NK-92 treated with Interleukin-12 subunit alpha and Interleukin-12 subunit beta, amount 100 ng/mL, for 24 hours (cell line): ENCODE results near the gene ABCD3.
"Not testable (repeated sequence)": the region's sequence is repeated elsewhere in the genome, so short reads cannot be mapped to it uniquely, and the experiment has no call there.

Source experiments
- DNase-seq: peaks from one replicate; lab custom pipeline; 2025; lab: John Stamatoyannopoulos, UW

The ABCD3 gene

DNA sequence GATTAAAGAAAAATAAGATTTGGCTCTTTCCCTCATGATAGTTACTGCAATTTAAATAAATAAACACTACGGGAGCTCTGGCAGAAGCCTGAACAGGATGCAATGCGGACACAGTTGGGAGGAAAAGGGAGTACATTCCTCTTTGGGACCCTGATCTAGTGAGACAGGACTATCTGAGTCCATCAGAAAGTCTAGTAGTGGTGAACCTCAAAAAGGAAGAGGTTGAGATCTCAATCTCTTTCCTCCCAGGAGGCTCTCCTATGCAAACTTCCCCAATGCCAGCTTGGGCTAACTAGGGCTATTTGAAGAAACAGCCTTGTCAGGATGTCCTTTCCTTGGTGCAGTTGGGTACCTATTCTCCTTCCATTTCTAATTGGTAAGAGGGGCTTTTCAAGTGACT, 4.9 kb upstream of the ABCD3 start:
- DNase-seq, result no peak

- DNase-seq, result no peak
These were observed 1.1 kb upstream of the ABCD3 start for GRCh38 chr1:94416901-94417727.

GRCh38 chr1:94417728-94417977, 536 bp upstream of the ABCD3 start:
- DNase-seq, result no peak

- no peak for DNase-seq
These were observed 771 bp downstream of the ABCD3 start for GRCh38 chr1:94418664-94419655.

- no peak for DNase-seq
These were observed 4.1 kb downstream of the ABCD3 start for GRCh38 chr1:94422115-94422820.

DNA sequence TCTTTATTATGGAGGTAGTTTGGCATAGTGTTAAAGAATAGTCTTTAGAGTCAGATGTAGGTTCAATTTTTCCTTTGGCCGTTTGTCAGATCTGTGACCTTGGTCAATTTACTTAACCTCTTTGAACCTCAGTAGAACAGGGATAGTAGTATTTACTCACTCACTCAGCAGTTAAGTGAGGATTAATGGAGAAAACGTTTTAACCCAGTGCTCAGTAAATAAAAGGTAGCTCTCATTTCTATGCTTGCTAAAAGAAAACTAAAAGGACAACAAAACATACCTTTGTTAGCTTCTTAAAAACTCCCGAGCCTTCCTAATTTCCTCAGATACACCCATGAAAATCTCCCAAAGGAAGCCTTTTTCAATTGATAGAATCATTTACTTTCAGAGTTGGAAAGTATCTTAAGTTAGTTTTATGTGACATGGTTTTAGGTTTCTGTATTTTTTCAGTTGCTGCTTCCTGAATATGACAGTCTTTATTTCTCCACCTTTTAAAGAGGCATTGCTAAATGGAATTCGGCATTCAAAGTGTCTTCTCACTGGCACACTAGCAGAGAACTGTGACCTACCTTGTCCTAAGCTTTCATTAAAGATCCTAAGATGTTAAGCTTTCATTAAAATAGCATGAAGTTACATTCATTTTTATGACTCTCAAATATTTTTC, 7.8 kb downstream of the ABCD3 start:
- DNase-seq, result no peak

- DNase-seq, result not testable (repeated sequence)
These were observed 8.3 kb downstream of the ABCD3 start for GRCh38 chr1:94426485-94426870.

DNA sequence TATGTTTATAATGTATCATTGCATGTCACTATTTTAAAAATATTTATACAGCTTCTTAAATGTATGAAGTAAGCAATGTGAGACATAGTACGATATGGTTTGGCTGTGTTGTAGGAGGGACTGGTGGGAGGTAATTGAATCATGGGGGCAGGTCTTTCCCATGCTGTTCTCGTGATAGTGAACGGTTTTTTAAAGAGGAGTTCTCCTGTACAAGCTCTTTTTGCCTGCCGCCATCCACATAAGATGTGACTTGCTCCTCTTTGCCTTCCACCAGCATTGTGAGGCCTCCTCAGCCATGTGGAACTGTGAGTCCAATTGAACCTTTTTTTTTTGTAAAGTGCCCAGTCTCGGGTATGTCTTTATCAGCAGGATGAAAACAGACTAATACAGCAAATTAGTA, 10.3 kb downstream of the ABCD3 start:
- no peak for DNase-seq

- DNase-seq, result not testable (repeated sequence)
These were observed 10.8 kb downstream of the ABCD3 start for GRCh38 chr1:94428927-94429528.

DNA sequence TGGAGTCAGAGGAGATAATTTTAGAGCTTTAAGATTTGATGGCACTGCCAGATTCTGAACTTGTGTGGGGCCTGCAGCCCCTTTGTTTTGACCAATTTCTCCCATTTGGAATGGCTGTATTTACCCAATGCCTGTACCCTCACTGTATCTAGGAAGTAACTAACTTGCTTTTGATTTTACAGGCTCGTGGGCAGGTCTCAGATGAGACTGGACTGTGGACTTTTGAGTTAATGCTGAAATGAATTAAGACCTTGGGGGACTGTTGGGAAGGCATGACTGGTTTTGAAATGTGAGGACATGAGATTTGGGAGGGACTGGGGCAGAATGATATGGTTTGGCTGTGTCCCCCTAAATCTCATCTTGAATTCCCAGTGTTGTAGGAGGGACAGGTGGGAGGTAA, 11.9 kb downstream of the ABCD3 start:
- DNase-seq, result not testable (repeated sequence)

- no peak for DNase-seq
These were observed 15.7 kb downstream of the ABCD3 start for GRCh38 chr1:94433866-94434265.

DNA sequence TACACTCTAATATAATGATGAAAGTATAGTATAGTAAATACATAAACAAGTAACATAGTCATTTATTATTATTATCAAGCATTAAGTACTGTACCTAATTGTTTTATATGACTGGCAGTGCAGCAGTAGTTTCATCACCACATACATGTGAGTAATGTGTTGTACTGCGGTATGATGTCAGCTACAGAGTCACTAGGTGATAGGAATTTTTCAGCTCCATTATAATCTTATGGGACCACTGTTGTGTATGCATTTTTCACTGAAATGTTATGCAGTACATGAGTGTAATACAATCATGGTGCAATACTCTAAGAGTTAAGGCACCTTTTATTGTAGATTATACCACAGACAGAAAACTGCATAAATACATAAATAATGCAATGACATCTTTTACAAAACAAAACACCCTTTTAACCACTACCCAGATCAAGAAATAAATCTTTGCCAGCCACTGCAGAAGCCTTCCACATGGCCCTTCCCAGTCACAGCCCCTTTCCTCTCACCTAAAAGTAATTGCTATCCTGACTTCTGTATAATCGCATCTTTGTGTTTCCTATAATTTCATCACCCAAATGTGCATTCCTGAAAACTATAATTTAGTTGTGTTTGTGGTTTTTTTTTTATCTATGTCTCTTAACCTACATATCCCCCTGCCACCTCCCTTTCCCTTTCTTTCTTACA, 16.3 kb downstream of the ABCD3 start:
- no peak for DNase-seq

- DNase-seq, result no peak
These were observed 20.6 kb downstream of the ABCD3 start for GRCh38 chr1:94438692-94439276.

- DNase-seq, result no peak
These were observed 21.9 kb downstream of the ABCD3 start for GRCh38 chr1:94440088-94440487.

GRCh38 chr1:94443067-94443466, 24.9 kb downstream of the ABCD3 start:
- DNase-seq, result not testable (repeated sequence)

DNA sequence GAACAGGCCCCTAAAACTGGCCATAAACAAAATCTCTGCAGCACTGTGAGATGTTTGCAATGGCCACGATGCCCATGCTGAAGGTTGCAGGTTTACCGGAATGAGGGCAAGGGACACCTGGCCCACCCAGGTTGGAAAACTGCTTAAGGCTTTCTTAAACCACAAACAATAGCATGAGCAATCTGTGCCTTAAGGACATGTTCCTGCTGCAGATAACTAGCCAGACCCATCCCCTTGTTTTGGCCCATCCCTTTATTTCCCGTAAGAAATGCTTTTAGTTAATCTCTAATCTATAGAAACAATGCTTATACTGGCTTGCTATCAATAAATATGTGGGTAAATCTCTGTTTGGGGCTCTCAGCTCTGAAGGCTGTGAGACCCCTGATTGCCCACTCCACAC, 26.6 kb downstream of the ABCD3 start:
- not testable (repeated sequence) for DNase-seq

GRCh38 chr1:94445733-94446132, 27.5 kb downstream of the ABCD3 start:
- DNase-seq, result not testable (repeated sequence)

DNA sequence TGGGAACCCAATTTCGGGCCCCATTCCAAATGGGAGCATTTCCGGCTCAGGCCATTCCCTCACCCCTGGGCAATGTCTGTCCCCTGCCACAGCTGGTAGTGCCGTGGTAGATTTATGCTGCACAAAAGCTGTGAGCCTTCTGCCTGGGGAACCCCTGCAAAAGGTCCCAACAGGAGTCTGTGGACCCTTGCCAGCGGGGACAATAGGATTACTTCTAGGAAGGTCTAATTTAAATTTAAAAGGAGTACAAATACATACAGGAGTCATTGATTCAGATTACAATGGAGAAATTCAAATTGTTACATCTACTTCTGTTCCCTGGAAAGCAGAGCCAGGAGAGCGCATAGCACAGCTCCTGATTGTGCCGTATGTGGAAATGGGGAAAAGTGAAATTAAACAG, 28.0 kb downstream of the ABCD3 start:
- not testable (repeated sequence) for DNase-seq

DNA sequence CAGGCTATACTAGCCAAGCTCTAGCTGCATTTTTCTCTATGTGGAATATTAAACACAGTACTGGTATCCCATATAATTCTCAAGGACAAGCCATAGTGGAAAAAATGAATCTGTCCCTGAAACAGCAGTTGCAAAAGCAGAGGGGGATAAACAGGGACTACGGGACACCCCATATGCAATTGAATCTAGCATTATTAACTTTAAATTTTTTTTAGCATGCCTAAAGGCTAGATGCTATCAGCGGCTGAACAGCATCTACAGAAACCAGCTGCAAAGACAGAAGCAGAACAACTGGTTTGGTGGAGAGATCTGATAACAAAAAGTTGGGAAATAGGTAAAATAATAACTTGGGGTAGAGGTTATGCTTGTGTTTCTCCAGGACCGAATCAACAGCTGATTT, 30.6 kb downstream of the ABCD3 start:
- not testable (repeated sequence) for DNase-seq

GRCh38 chr1:94456736-94457135, 38.5 kb downstream of the ABCD3 start:
- DNase-seq, result no peak

DNA sequence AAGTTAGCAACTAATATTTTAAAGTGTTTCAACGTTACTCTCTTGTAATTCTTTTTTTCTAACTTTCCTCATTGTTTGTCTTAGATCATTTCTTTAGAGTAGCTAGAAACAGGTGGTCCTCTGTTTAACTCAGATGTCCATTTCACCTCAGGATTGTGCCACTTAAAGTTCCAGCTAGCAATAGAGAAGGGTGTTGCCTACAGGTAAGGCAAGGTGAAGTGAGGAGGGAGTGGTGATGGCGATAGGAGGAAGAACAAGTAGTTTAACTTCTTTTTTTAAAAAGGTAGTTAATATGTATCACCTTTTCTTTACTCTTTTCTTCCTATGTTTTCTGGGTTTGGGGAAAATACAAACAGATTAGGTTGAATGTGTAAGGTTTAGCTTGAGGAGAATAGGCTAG, 44.4 kb downstream of the ABCD3 start:
- DNase-seq, result no peak
